GM10266 (cell line): ENCODE measurements around the gene POLRMT.

Experiments
- DNase-seq: peaks from one replicate; pipeline ENCODE4 v3.0.0; 2012; ENCODE audit errors: extremely low spot score
- CTCF ChIP-seq: IDR thresholded peaks from 2 replicates; pipeline ENCODE4 v1.5.1; 2012; ENCODE audit warnings: mild to moderate bottlenecking, low read depth; ENCODE audit not compliant: control insufficient read depth, insufficient read depth; ENCODE audit errors: missing control alignments

The POLRMT gene

GRCh38 chr19:678791-679388 is 45.6 kb upstream of the POLRMT start:
- no peak for DNase-seq
- no peak for TF ChIP-seq CTCF

- no peak for DNase-seq
- TF ChIP-seq CTCF: no peak
Measured at GRCh38 chr19:677601-678436, 44.5 kb upstream of the POLRMT start.

DNA sequence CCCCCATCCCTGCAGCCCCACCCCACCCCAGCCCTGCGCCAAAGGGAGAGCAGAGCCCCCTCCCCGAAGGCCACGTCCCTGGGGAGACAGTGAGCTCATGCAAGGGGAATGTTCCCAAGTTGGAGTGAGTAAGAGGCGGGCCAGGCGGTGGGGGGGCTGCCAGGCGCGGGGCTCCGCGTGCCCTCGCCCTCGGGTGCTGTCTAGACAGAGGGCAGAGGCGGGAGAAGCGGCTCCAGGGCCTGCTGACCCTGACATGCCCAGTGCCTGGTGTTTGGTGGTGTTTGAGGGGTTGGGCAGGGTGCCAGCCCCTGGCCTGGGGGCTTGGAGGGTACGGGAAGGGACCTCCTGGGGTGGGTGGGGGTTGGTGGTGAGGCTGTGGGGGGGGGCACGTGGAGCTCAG is 43.9 kb upstream of the POLRMT start:
- no peak for TF ChIP-seq CTCF

DNA sequence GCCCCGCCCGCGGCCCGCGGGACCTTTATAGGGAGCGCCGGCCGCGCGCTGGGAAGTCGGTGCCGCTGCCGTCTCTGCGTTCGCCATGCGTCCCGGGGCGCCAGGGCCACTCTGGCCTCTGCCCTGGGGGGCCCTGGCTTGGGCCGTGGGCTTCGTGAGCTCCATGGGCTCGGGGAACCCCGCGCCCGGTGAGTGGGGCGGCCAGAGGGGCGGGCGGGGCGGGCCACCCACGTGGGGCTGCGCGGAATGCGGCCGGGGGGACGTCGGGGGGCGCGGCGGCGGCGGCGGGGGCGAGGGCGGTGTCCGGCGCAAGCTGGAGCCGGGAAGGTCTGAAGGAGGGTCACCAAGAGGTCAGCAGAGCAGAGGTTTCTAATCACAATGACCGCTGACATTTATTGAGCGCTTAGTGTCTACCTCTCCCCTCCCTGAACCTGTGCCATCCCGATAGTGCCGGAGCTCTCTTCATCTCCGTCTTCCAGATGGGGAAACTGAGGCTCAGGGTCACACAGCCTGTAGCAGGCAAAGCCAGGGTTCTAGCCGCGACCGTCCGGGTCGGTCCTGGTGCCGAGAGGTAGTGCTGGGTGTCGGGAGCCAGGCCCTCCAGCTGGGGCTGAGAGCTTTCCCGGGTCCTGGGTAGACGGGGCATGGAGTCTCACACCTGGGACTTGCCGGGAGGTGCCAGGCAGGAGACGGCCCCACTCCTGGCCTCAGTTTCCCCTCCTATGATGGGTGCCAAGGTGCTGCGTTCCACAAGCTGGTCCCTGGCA is 43.2 kb upstream of the POLRMT start, which contains the start of gene FSTL3:
Gene FSTL3 (plus strand): TSS at position 54 of the 767 bp plus-strand sequence. CDS start 32 bp downstream, at position 86.
- no peak for DNase-seq
- no peak for TF ChIP-seq CTCF

More for the DNA sequence above, 43.9 kb upstream of the POLRMT start:
- no peak for DNase-seq

- no peak for DNase-seq
- no peak for TF ChIP-seq CTCF
Measured at GRCh38 chr19:676007-676338, 42.6 kb upstream of the POLRMT start.

DNA sequence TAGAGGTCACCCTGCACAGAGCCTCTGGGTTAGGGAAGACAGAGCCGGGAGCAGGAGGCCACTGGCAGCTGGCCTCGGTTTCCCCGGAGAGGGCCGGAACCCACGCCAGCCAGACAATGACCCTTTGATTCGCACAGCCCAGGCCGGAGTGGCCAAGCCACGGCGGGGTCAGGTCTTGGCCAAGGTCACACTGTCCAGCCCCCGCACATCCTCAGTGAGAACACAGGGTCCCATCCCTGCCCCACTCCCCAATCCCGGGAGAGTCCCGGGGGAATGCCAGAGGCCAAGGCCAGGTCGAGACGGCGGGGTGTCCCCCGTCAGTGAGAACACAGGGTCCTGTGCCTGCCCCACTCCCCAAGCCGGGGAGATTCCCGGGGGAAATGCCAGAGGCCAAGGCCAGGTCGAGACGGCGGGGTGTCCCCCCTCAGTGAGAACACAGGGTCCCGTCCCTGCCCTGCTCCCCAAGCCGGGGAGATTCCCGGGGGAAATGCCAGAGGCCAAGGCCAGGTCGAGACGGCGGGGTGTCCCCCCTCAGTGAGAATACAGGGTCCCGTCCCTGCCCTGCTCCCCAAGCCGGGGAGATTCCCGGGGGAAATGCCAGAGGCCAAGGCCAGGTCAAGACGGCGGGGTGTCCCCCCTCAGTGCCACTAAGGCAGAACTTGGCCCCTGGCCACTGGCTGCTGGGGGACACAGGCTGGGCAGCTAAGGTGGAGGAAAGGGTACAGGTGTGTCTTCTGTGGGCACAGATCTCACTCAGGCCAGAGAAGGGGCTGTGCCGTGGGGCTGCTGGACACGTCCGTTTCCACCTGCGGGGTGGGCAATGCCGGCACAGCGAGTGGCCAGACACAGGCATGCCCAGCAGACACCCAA is 41.2 kb upstream of the POLRMT start:
- no peak for DNase-seq
- no peak for TF ChIP-seq CTCF
